ENCODE results near the gene STK11.

The STK11 gene

GRCh38 chr19:1248139-1248785, 42.7 kb downstream of the STK11 start, which contains the start of gene MIDN:
TSS of gene MIDN (plus strand) at chr19:1248583. CDS start at chr19:1250297, 1,714 bp downstream.
- Histone ChIP-seq H3K9me3 (ENCODE audit: insufficient read depth, low read depth, low read length) (no peaks in the 10 kb centered on the region), H3K4me1 (ENCODE audit: insufficient read depth, low read length) (0 out of 2 replicates have a peak, but pooled peaks cover 4% of the 10 kb centered on the region), H3K36me3 (ENCODE audit: insufficient read depth, low read depth, low read length) (peaks cover 19% of the 10 kb centered on the region), H3K9ac (ENCODE audit: low read depth, low read length) (peak within 1 kb of the TSS; percentile 83), H3K27me3 (ENCODE audit: insufficient read depth, low read length) (no peaks in the 10 kb centered on the region), H3K4me3 (ENCODE audit: low read length) (peak within 1 kb of the TSS; percentile 76), H3K27ac (ENCODE audit: low read length) (peak within 1 kb of the TSS; percentile 77)

DNA sequence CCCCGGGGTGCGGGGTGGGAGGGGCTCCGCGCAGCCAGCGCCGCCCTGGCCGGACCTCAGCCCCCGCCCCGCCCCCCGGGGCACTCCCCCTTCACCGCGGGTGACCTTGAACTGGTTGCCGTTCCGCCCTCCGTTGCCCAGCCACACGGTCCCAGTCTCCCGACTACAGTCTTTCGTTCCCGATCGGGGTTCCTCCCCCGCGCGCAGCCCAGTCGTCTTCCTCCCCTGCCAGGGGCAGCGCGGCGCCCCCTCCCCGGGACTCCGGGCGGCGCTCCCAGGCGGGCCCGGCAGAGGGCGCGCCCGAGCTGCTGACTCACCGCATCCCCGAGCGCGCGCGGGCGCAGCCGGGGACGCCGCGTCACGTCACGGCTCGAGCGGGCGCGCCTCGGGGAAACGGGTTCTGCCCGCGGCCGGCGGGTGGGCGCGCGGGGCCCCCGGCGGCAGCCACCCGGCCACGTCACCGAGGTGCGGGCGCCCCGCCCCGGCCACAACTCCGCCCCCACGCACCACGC, 43.3 kb downstream of the STK11 start:
- Histone ChIP-seq H3K4me1 (ENCODE audit: insufficient read depth, low read length) (0 out of 2 replicates have a peak, but pooled peaks cover 4% of the 10 kb centered on the region), H3K36me3 (ENCODE audit: insufficient read depth, low read depth, low read length) (peaks cover 25% of the 10 kb centered on the region), H3K4me3 (ENCODE audit: low read length) (peak overlapping the region; percentile 76)

GRCh38 chr19:1249298-1249989, 43.9 kb downstream of the STK11 start:
- peak overlapping the region; percentile 71; the same call in 1 of the 2 replicates for H3K4me3 ChIP-seq (ENCODE audit: low read length)
- peak overlapping the region; percentile 78; the same call in 1 of the 2 replicates for H3K9ac ChIP-seq (ENCODE audit: low read depth, low read length)
- no peak overlapping the region for H3K27ac ChIP-seq (ENCODE audit: low read length)
- no peaks in the 10 kb centered on the region for H3K9me3 ChIP-seq (ENCODE audit: insufficient read depth, low read depth, low read length)
- H3K36me3 ChIP-seq (ENCODE audit: insufficient read depth, low read depth, low read length) = peaks cover 31% of the 10 kb centered on the region
- H3K4me1 ChIP-seq (ENCODE audit: insufficient read depth, low read length) = 0 out of 2 replicates have a peak, but pooled peaks cover 4% of the 10 kb centered on the region
- no peaks in the 10 kb centered on the region for H3K27me3 ChIP-seq (ENCODE audit: insufficient read depth, low read length)

More for the DNA sequence above, 43.3 kb downstream of the STK11 start:
- H3K27ac ChIP-seq (ENCODE audit: low read length) = peak overlapping the region; percentile 77
- no peaks in the 10 kb centered on the region for H3K9me3 ChIP-seq (ENCODE audit: insufficient read depth, low read depth, low read length)
- H3K9ac ChIP-seq (ENCODE audit: low read depth, low read length) = peak overlapping the region; percentile 83
- no peaks in the 10 kb centered on the region for H3K27me3 ChIP-seq (ENCODE audit: insufficient read depth, low read length)

DNA sequence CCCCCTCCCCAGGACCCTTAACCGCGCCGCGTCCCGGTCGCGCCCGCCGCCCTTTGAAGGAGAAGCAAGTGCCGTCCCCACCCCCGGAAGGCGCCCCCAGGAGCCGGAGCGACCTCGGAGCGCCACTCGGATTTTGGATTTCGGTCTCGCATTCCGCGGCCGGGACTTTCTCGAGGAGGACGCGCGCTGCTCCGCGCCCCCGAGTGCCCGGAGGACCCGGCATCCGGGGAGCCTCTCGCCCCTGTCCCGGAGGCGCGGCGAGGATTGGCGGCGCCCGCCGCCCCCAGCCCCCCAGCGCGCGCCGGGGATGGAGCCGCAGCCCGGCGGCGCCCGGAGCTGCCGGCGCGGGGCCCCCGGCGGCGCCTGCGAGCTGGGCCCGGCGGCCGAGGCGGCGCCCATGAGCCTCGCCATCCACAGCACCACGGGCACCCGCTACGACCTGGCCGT, 44.4 kb downstream of the STK11 start:
- H3K9me3 ChIP-seq (ENCODE audit: insufficient read depth, low read depth, low read length) = no peaks in the 10 kb centered on the region
- H3K9ac ChIP-seq (ENCODE audit: low read depth, low read length) = peak overlapping the region; percentile 99; the same call in 1 of the 2 replicates
- H3K27me3 ChIP-seq (ENCODE audit: insufficient read depth, low read length) = no peaks in the 10 kb centered on the region
- H3K36me3 ChIP-seq (ENCODE audit: insufficient read depth, low read depth, low read length) = peaks cover 36% of the 10 kb centered on the region
- H3K4me1 ChIP-seq (ENCODE audit: insufficient read depth, low read length) = no peaks in the 10 kb centered on the region
- H3K27ac ChIP-seq (ENCODE audit: low read length) = no peak overlapping the region
- H3K4me3 ChIP-seq (ENCODE audit: low read length) = peak overlapping the region; percentile 93; the same call in 1 of the 2 replicates

DNA sequence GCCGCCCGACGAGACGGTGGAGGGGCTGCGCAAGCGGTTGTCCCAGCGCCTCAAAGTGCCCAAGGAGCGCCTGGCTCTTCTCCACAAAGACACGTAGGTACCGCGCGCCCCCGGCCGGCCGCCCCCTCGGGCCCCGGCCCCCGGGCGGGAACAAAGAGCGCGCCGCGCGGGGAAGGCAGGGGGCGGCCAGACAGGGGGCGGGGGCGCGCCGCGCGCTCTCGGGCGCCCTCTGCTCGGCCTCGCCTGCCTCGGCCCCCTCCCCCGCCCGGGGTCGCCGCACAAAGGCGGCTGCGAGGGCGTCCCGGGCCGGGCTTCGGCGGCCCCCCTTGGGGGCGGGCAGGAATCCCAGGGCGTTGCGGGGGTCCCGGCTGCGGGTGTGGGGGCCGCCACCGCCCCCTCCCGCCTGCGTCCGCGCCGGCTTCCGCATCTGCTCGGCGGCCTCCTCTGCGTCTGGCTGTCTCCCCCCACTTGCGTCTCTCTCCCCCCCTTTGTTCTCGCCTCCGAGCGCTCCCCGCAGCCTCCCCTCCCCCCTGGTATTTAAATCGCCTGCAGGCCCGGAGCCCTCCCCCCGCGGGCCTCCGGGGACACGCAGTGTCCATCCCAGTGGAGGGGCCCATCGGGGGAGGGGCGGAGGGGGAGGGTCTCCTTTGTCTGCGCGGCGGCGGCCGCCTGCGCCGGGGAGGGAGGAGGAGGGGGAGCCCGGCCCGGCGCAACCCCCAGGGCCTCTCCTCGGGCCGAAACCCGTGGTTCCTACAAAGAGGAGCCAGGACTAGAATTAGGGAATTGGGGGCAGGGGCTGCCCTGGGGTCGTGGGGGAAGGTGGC, 45.1 kb downstream of the STK11 start:
- H3K27me3 ChIP-seq (ENCODE audit: insufficient read depth, low read length) = no peaks in the 10 kb centered on the region
- H3K9me3 ChIP-seq (ENCODE audit: insufficient read depth, low read depth, low read length) = no peaks in the 10 kb centered on the region
- H3K9ac ChIP-seq (ENCODE audit: low read depth, low read length) = peak overlapping the region; percentile 99
- H3K27ac ChIP-seq (ENCODE audit: low read length) = peak overlapping the region; percentile 85
- H3K4me3 ChIP-seq (ENCODE audit: low read length) = peak overlapping the region; percentile 93
- H3K36me3 ChIP-seq (ENCODE audit: insufficient read depth, low read depth, low read length) = peaks cover 43% of the 10 kb centered on the region
- no peaks in the 10 kb centered on the region for H3K4me1 ChIP-seq (ENCODE audit: insufficient read depth, low read length)

DNA sequence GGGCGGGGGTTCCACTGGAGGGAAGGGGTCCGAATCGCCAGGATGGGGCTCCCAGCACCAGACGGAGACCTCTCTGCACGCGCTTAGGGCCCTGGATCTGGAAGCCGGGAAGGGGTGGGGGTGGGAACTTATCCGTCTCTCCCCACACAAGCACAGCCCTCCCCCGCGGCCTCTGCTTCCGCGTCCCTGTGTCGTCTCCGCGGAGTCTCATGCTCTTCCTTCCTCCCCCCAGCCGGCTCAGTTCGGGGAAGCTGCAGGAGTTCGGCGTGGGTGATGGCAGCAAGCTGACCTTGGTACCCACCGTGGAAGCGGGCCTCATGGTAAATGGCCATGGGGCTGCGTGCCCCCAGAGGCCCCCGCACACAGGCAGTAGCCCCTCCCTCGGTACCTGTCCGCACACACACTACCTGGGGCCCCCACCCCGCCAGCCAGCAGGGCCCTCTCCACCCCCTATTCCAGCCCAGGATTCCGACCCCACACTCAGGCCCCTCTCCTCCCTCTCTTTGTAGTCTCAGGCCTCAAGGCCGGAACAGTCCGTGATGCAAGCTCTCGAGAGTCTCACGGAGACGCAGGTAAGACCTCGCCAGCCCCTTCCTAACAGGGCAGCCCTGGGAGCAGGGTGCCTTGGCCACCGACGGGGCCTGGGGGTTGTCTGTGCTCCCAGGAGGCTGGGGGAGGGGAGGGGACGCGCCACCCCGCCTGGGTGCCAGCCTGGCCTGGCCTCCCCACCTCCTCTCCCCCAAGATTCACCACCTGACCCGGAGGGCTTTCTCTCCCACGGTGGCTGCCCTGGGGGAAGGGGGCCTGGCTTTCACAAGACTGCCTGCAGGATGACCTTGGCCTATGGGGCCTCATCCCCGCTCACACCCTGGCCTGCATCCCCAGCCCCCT, 46.0 kb downstream of the STK11 start:
- Histone ChIP-seq H3K4me3 (ENCODE audit: low read length) (peak overlapping the region; percentile 93), H3K36me3 (ENCODE audit: insufficient read depth, low read depth, low read length) (peaks cover 51% of the 10 kb centered on the region), H3K27me3 (ENCODE audit: insufficient read depth, low read length) (no peaks in the 10 kb centered on the region), H3K27ac (ENCODE audit: low read length) (peak overlapping the region; percentile 85), H3K9ac (ENCODE audit: low read depth, low read length) (peak overlapping the region; percentile 99), H3K9me3 (ENCODE audit: insufficient read depth, low read depth, low read length) (no peaks in the 10 kb centered on the region), H3K4me1 (ENCODE audit: insufficient read depth, low read length) (no peaks in the 10 kb centered on the region)

DNA sequence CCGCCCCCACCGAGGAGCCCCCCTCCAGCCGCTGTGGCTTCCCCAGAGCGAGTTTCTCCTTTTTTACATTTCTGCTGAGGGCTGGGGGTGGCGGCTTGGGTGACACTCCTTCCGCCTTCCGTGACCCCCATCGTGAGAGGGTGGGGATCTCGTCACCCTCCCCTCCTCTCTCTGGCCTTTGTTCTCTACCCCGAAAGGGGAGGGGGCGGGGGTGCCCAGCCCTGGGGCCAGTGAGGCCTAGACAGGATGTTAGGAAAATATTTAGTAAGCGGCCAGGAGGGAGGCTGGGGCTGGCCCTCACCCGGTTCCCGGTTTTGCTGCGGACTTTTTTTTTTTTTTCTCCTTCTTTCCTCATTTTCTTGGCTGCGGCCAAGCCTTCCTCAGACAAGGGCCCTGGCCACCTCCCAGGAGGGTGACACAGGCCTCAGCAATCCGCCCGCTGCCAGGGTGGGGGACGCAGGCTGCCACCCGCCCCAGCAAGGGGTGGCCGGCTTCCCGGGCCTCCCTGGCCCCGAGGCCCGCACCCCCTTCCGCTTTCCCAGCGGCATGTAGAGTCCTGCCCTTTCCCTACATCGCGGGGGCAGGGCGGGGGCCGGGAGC, 46.7 kb downstream of the STK11 start:
- H3K27ac ChIP-seq (ENCODE audit: low read length) = peak overlapping the region; percentile 49
- peak overlapping the region; percentile 99; the same call in 1 of the 2 replicates for H3K9ac ChIP-seq (ENCODE audit: low read depth, low read length)
- peaks cover 59% of the 10 kb centered on the region for H3K36me3 ChIP-seq (ENCODE audit: insufficient read depth, low read depth, low read length)
- no peaks in the 10 kb centered on the region for H3K27me3 ChIP-seq (ENCODE audit: insufficient read depth, low read length)
- H3K4me1 ChIP-seq (ENCODE audit: insufficient read depth, low read length) = no peaks in the 10 kb centered on the region
- H3K9me3 ChIP-seq (ENCODE audit: insufficient read depth, low read depth, low read length) = no peaks in the 10 kb centered on the region
- H3K4me3 ChIP-seq (ENCODE audit: low read length) = peak overlapping the region; percentile 93; the same call in 1 of the 2 replicates

DNA sequence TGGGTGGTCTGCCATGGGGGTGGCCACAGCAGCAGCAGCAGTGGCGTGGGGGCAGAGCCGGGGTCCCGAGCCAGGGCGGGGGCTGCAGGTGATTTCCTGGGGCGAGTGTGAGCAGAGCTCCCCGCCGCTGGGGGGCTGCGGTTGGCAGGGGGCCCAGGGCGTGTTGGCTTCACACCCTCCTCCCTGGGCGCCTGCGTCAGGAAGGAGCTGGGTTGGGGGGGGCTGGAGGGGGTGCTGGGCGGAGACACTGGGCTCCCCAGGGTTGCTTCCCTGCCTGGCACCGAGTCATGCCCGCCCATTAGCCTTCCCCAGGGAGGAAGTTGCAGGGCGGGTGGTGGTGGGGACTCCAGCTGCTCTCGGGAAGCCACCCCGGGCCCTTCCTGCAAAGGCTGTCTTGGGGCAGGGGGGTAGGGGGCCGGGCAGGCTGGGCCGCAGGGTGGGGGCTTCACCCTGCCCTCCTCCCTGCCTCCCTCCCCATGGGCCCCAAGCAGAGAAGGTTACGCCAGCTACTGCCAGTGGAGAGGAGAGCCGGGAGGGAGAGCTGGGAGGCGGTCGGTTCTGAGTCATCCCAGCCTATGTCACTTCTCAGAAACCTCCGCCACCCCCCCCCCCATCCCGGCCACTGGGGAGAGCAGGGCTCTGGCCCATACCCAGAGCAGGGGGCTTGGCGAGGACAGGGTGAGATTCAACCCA, 47.4 kb downstream of the STK11 start:
- no peaks in the 10 kb centered on the region for H3K27me3 ChIP-seq (ENCODE audit: insufficient read depth, low read length)
- no peaks in the 10 kb centered on the region for H3K9me3 ChIP-seq (ENCODE audit: insufficient read depth, low read depth, low read length)
- no peak overlapping the region for H3K4me3 ChIP-seq (ENCODE audit: low read length)
- H3K36me3 ChIP-seq (ENCODE audit: insufficient read depth, low read depth, low read length) = peaks cover 65% of the 10 kb centered on the region
- no peak overlapping the region for H3K27ac ChIP-seq (ENCODE audit: low read length)
- H3K9ac ChIP-seq (ENCODE audit: low read depth, low read length) = no peak overlapping the region
- no peaks in the 10 kb centered on the region for H3K4me1 ChIP-seq (ENCODE audit: insufficient read depth, low read length)

DNA sequence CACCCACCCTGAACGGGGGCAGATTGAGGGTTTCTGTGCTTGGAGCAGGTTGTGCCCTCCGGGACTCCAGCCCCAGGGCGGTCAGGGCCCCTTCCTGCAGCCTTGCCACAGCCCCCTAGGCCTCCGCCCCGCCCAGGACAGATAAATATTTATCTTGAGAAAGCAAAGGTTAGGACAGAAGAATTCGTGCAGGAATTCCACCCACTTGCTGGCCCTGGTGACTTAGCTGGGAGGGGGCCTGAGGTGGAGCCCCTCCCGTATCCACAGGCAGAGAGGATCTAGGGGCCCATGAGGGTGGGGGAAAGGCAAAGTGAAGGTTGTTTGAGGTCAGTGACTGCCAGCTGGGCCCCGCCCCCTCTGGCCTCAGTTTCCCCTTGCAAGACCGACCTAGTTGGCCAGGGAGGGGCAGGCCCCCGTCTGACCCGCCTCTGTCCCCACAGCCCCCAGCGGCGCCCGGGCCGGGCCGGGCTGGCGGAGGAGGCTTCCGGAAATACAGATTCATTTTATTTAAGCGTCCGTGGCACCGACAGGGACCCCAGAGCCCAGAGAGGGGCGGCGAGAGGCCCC, 48.0 kb downstream of the STK11 start:
- no peak overlapping the region for H3K4me3 ChIP-seq (ENCODE audit: low read length)
- H3K36me3 ChIP-seq (ENCODE audit: insufficient read depth, low read depth, low read length) = peaks cover 70% of the 10 kb centered on the region
- H3K27me3 ChIP-seq (ENCODE audit: insufficient read depth, low read length) = no peaks in the 10 kb centered on the region
- no peaks in the 10 kb centered on the region for H3K9me3 ChIP-seq (ENCODE audit: insufficient read depth, low read depth, low read length)
- H3K9ac ChIP-seq (ENCODE audit: low read depth, low read length) = no peak overlapping the region
- H3K4me1 ChIP-seq (ENCODE audit: insufficient read depth, low read length) = no peaks in the 10 kb centered on the region
- no peak overlapping the region for H3K27ac ChIP-seq (ENCODE audit: low read length)
